ENCODE measurements around the gene CBX1. TPM values are rescaled to one million over a fixed set of nuclear protein-coding genes. Genes with fewer than 3 reads are reported as not detected.

The CBX1 gene
- total RNA-seq, 1 experiment from 2014 or later, result 77.3 TPM

- H3K27ac Mint-ChIP-seq (ENCODE audit: low read depth, unreplicated experiment), result peak overlapping the region; percentile 100
- peak overlapping the region; percentile 90 for H3K4me3 Mint-ChIP-seq (ENCODE audit: unreplicated experiment)
- TF ChIP-seq CTCF (IDR thresholded peaks at IDR 0.05; ENCODE audit: unreplicated experiment), result no peak
- POLR2A ChIA-PET, result interaction anchor here (0.6 to 5.0 kb wide), 29 partner anchors 22 to 647 kb away, joined by 3 to 220 read pairs (median 4); partner anchors contain the start of genes CBX1, CDK5RAP3, NFE2L1 and PNPO
- no peaks in the 10 kb centered on the region for H3K9me3 Mint-ChIP-seq (ENCODE audit: unreplicated experiment)
- DNase-seq (ENCODE audit: unreplicated experiment), result peak; percentile 79
- H3K27me3 Mint-ChIP-seq (ENCODE audit: insufficient read depth, unreplicated experiment), result no peaks in the 10 kb centered on the region
- TSS peak; percentile 88 for BruUV-seq (replicated peaks)
- peaks cover 38% of the 10 kb centered on the region for H3K4me1 Mint-ChIP-seq (ENCODE audit: insufficient read depth, unreplicated experiment)
- CTCF ChIA-PET, result interaction anchor here (0.6 to 7.1 kb wide), 15 partner anchors 20 to 1266 kb away, joined by 3 to 202 read pairs (median 7); partner anchors contain the start of gene SNX11
- peaks cover 10% of the 10 kb centered on the region for H3K36me3 Mint-ChIP-seq (ENCODE audit: insufficient read depth, unreplicated experiment)
- intact Hi-C loops (cut with micrococcal nuclease), result loop anchor here (1.0 kb wide), 2 partner anchors 107 to 594 kb away; no protein-coding TSS in a partner anchor
Measured at GRCh38 chr17:48024149-48025039, 76.9 kb downstream of the CBX1 start.

GRCh38 chr17:48023400-48024148 lies 77.7 kb downstream of the CBX1 start:
- no peaks in the 10 kb centered on the region for H3K27me3 Mint-ChIP-seq (ENCODE audit: insufficient read depth, unreplicated experiment)
- no peaks in the 10 kb centered on the region for H3K9me3 Mint-ChIP-seq (ENCODE audit: unreplicated experiment)
- peaks cover 10% of the 10 kb centered on the region for H3K36me3 Mint-ChIP-seq (ENCODE audit: insufficient read depth, unreplicated experiment)
- H3K4me1 Mint-ChIP-seq (ENCODE audit: insufficient read depth, unreplicated experiment), result peaks cover 38% of the 10 kb centered on the region
- peak; percentile 91 for DNase-seq (ENCODE audit: unreplicated experiment)
- no TSS peak for BruUV-seq (replicated peaks)
- ChIA-PET CTCF (interaction anchor here (1.0 kb wide), 1 partner anchor 45 kb away, joined by 3 read pairs; no protein-coding TSS in a partner anchor), POLR2A (interaction anchor here (0.6 to 1.1 kb wide), 10 partner anchors 26 to 181 kb away, joined by 3 to 20 read pairs (median 4); partner anchors contain the start of genes CBX1, CDK5RAP3 and NFE2L1)
- H3K27ac Mint-ChIP-seq (ENCODE audit: low read depth, unreplicated experiment), result peak overlapping the region; percentile 100
- H3K4me3 Mint-ChIP-seq (ENCODE audit: unreplicated experiment), result peak overlapping the region; percentile 90
- TF ChIP-seq CTCF (IDR thresholded peaks at IDR 0.05; ENCODE audit: unreplicated experiment), result peak; percentile 15
- intact Hi-C loops (cut with micrococcal nuclease), result loop anchor here (1.0 kb wide), 1 partner anchor 74 kb away; no protein-coding TSS in a partner anchor

- intact Hi-C loops (cut with micrococcal nuclease), result loop anchor here (1.0 kb wide), 1 partner anchor 74 kb away; no protein-coding TSS in a partner anchor
- no peak for DNase-seq (ENCODE audit: unreplicated experiment)
- no TSS peak for BruUV-seq (replicated peaks)
- Mint-ChIP-seq H3K27ac (ENCODE audit: low read depth, unreplicated experiment) (no peak overlapping the region), H3K4me1 (ENCODE audit: insufficient read depth, unreplicated experiment) (peaks cover 38% of the 10 kb centered on the region), H3K9me3 (ENCODE audit: unreplicated experiment) (no peaks in the 10 kb centered on the region), H3K36me3 (ENCODE audit: insufficient read depth, unreplicated experiment) (peaks cover 10% of the 10 kb centered on the region), H3K27me3 (ENCODE audit: insufficient read depth, unreplicated experiment) (no peaks in the 10 kb centered on the region), H3K4me3 (ENCODE audit: unreplicated experiment) (peak overlapping the region; percentile 90)
- TF ChIP-seq CTCF (IDR thresholded peaks at IDR 0.05; ENCODE audit: unreplicated experiment), result no peak
- ChIA-PET CTCF (interaction anchor here (9.9 kb wide), 1 partner anchor 74 kb away, joined by 131 read pairs; no protein-coding TSS in a partner anchor), POLR2A (interaction anchor here (1.0 to 1.1 kb wide), 2 partner anchors 26 to 52 kb away, joined by 3 to 4 read pairs; partner anchors contain the start of gene CDK5RAP3)
Measured at GRCh38 chr17:48022901-48023300, 78.4 kb downstream of the CBX1 start.
